HG03060 (cell line): Measurements from ENCODE around the gene MRRF.

ENCODE experiments used
- ATAC-seq: cut with Tn5 transposase; IDR thresholded peaks from one replicate; pipeline ENCODE4 v1.9.1; 2021; ENCODE audit warnings: low read depth, moderate number of reproducible peaks; ENCODE audit not compliant: unreplicated experiment

The MRRF gene

GRCh38 chr9:122228191-122228567 is 36.5 kb upstream of the MRRF start:
- no peak for ATAC-seq

GRCh38 chr9:122228568-122229484 is 35.9 kb upstream of the MRRF start, which contains the start of gene LHX6:
Gene LHX6, minus strand, starts transcription at chr9:122228957. Its CDS starts 217 bp downstream, at chr9:122228740.
- no peak for ATAC-seq

- no peak for ATAC-seq
Measured at GRCh38 chr9:122229485-122229837, 35.2 kb upstream of the MRRF start.

GRCh38 chr9:122232796-122233306 is 31.8 kb upstream of the MRRF start:
- ATAC-seq: no peak

GRCh38 chr9:122234022-122234748 is 30.5 kb upstream of the MRRF start:
- ATAC-seq: no peak

GRCh38 chr9:122236681-122237080 is 28.0 kb upstream of the MRRF start:
- no peak for ATAC-seq

GRCh38 chr9:122239722-122240121 is 25.0 kb upstream of the MRRF start:
- ATAC-seq: no peak

GRCh38 chr9:122244349-122244748 is 20.3 kb upstream of the MRRF start:
- ATAC-seq: no peak

GRCh38 chr9:122246666-122247065 is 18.0 kb upstream of the MRRF start:
- no peak for ATAC-seq

- ATAC-seq: no peak
Measured at GRCh38 chr9:122248448-122248865, 16.2 kb upstream of the MRRF start.

- ATAC-seq: no peak
Measured at GRCh38 chr9:122251351-122251750, 13.3 kb upstream of the MRRF start.

GRCh38 chr9:122252796-122253195 is 11.9 kb upstream of the MRRF start:
- no peak for ATAC-seq

GRCh38 chr9:122254761-122255160 is 9.9 kb upstream of the MRRF start:
- ATAC-seq: no peak

- ATAC-seq: no peak
Measured at GRCh38 chr9:122256206-122256605, 8.5 kb upstream of the MRRF start.

- no peak for ATAC-seq
Measured at GRCh38 chr9:122258886-122259415, 5.7 kb upstream of the MRRF start.

- ATAC-seq: no peak
Measured at GRCh38 chr9:122261469-122261881, 3.2 kb upstream of the MRRF start.

- no peak for ATAC-seq
Measured at GRCh38 chr9:122262073-122262472, 2.6 kb upstream of the MRRF start.

- no peak for ATAC-seq
Measured at GRCh38 chr9:122263699-122264349, 858 bp upstream of the MRRF start.

GRCh38 chr9:122265149-122265915 is 650 bp downstream of the MRRF start:
- peak; percentile 36 for ATAC-seq
